ENCODE results near the gene SDHAF1.

DNA sequence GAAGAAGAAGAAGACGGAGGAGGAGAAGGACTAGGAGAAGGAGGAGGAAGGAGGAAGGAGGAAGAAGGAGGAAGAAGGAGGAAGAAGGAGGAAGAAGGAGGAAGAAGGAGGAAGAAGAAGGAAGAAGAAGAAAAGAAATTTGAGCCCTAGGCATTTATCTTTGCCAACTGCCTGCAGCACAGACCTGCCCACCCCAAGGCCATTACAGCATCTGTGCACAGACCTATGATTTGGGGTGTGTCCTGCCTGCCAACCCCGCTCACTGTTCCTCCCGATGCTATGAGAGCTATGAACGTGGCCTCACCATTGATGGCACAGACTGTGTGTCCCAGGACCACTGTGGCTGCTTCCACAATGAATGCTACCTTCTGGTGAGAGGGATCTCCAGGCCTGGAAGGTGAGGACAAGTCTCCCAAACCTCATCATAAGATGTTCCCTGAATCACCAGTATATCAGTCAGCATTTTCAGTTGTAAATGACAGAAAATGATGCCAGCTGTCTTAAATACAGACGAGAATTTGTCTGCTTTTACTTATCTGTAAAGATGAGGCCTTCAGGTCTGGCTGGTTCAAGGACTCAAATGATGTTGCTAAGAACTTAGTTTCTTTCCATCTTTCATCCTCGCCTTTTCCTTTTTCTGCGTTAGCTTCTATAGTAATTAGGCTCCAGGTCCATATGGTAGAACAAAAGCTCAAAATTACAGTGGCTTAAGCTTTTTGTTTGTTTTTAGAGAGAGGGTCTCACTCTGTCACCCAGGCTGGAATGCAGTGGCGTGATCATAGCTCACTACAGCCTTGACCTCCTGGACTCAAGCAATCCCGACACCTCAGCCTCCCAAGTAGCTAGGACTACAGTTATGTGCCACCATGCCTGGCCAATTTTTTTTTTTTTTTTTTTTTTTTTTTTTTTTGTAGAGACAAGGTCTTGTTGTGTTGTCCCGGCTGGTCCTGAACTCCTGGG is 3.9 kb upstream of the SDHAF1 start:
- TF ChIP-seq, protein P1, sequence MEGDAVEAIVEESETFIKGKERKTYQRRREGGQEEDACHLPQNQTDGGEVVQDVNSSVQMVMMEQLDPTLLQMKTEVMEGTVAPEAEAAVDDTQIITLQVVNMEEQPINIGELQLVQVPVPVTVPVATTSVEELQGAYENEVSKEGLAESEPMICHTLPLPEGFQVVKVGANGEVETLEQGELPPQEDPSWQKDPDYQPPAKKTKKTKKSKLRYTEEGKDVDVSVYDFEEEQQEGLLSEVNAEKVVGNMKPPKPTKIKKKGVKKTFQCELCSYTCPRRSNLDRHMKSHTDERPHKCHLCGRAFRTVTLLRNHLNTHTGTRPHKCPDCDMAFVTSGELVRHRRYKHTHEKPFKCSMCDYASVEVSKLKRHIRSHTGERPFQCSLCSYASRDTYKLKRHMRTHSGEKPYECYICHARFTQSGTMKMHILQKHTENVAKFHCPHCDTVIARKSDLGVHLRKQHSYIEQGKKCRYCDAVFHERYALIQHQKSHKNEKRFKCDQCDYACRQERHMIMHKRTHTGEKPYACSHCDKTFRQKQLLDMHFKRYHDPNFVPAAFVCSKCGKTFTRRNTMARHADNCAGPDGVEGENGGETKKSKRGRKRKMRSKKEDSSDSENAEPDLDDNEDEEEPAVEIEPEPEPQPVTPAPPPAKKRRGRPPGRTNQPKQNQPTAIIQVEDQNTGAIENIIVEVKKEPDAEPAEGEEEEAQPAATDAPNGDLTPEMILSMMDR (IDR thresholded peaks at IDR 0.05) = no peak
- no peak for TF ChIP-seq EZH2phosphoT487 (IDR thresholded peaks at IDR 0.05; ENCODE audit: borderline replicate concordance, low read depth)
- no peak for TF ChIP-seq IRF3 (IDR thresholded peaks at IDR 0.05; ENCODE audit: low read depth, low read length)
